ENCODE results near the gene PHF21B.

The PHF21B gene

GRCh38 chr22:44917372-44918165 lies 92.2 kb downstream of the PHF21B start:
- H3K27me3 ChIP-seq = no peaks in the 10 kb centered on the region
- no peak for TF ChIP-seq CTCF (IDR thresholded peaks at IDR 0.05)
- H3K36me3 ChIP-seq = no peaks in the 10 kb centered on the region
- H3K4me3 ChIP-seq (ENCODE audit: low read depth in 1 of 2, low read length in 1 of 2) = no peak overlapping the region
- no peaks in the 10 kb centered on the region for H3K4me1 ChIP-seq (ENCODE audit: control insufficient read depth in 1 of 2, insufficient read depth in 1 of 2, low read depth in 1 of 2, low read length in 1 of 2)
- H3K27ac ChIP-seq = no peak overlapping the region
- H3K9me3 ChIP-seq = no peaks in the 10 kb centered on the region

GRCh38 chr22:44916281-44917231 lies 93.2 kb downstream of the PHF21B start:
- no peak for TF ChIP-seq CTCF (IDR thresholded peaks at IDR 0.05)
- no peaks in the 10 kb centered on the region for H3K27me3 ChIP-seq
- H3K27ac ChIP-seq = no peak overlapping the region
- no peak overlapping the region for H3K4me3 ChIP-seq (ENCODE audit: low read depth in 1 of 2, low read length in 1 of 2)
- no peaks in the 10 kb centered on the region for H3K9me3 ChIP-seq
- no peaks in the 10 kb centered on the region for H3K36me3 ChIP-seq
- no peaks in the 10 kb centered on the region for H3K4me1 ChIP-seq (ENCODE audit: control insufficient read depth in 1 of 2, insufficient read depth in 1 of 2, low read depth in 1 of 2, low read length in 1 of 2)

- Histone ChIP-seq H3K27ac (no peak overlapping the region), H3K4me1 (ENCODE audit: control insufficient read depth in 1 of 2, insufficient read depth in 1 of 2, low read depth in 1 of 2, low read length in 1 of 2) (no peaks in the 10 kb centered on the region), H3K9me3 (no peaks in the 10 kb centered on the region), H3K27me3 (no peaks in the 10 kb centered on the region), H3K4me3 (ENCODE audit: low read depth in 1 of 2, low read length in 1 of 2) (no peak overlapping the region), H3K36me3 (no peaks in the 10 kb centered on the region)
- TF ChIP-seq CTCF (IDR thresholded peaks at IDR 0.05) = no peak
Observed at GRCh38 chr22:44915441-44915840, 94.4 kb downstream of the PHF21B start.

GRCh38 chr22:44914026-44914721 lies 95.6 kb downstream of the PHF21B start:
- no peaks in the 10 kb centered on the region for H3K36me3 ChIP-seq
- H3K27ac ChIP-seq = no peak overlapping the region
- no peak for TF ChIP-seq CTCF (IDR thresholded peaks at IDR 0.05)
- H3K4me3 ChIP-seq (ENCODE audit: low read depth in 1 of 2, low read length in 1 of 2) = no peak overlapping the region
- no peaks in the 10 kb centered on the region for H3K4me1 ChIP-seq (ENCODE audit: control insufficient read depth in 1 of 2, insufficient read depth in 1 of 2, low read depth in 1 of 2, low read length in 1 of 2)
- no peaks in the 10 kb centered on the region for H3K9me3 ChIP-seq
- no peaks in the 10 kb centered on the region for H3K27me3 ChIP-seq

- no peak for TF ChIP-seq CTCF (IDR thresholded peaks at IDR 0.05)
- Histone ChIP-seq H3K27ac (no peak overlapping the region), H3K27me3 (no peaks in the 10 kb centered on the region), H3K9me3 (no peaks in the 10 kb centered on the region), H3K36me3 (no peaks in the 10 kb centered on the region), H3K4me3 (ENCODE audit: low read depth in 1 of 2, low read length in 1 of 2) (no peak overlapping the region), H3K4me1 (ENCODE audit: control insufficient read depth in 1 of 2, insufficient read depth in 1 of 2, low read depth in 1 of 2, low read length in 1 of 2) (no peaks in the 10 kb centered on the region)
Observed at GRCh38 chr22:44913198-44913983, 96.4 kb downstream of the PHF21B start.
